Neuron (in vitro differentiated cells): ENCODE measurements around the gene TMEM45A.
"Not testable (repeated sequence)": the region's sequence is repeated elsewhere in the genome, so short reads cannot be mapped to it uniquely, and the experiment has no call there.

Source experiments
- H2AFZ ChIP-seq: one replicate; pipeline ENCODE4 v1.6.1; 2013; ENCODE audit warnings: low read depth, mild to moderate bottlenecking, inconsistent platforms, low read length, moderate library complexity
- H3K27me3 ChIP-seq: one replicate; pipeline ENCODE4 v1.6.1; 2013; ENCODE audit warnings: low read length; ENCODE audit not compliant: insufficient read depth
- H3K36me3 ChIP-seq: one replicate; pipeline ENCODE4 v1.6.1; 2013; ENCODE audit warnings: low read length; ENCODE audit not compliant: insufficient read depth
- H3K4me1 ChIP-seq: one replicate; pipeline ENCODE4 v1.6.1; 2013; ENCODE audit warnings: low read length; ENCODE audit not compliant: insufficient read depth
- H3K4me3 ChIP-seq: 2 replicates; pipeline ENCODE4 v1.5.1; 2013; ENCODE audit warnings: mild to moderate bottlenecking, low read length, moderate library complexity
- H3K9me3 ChIP-seq: one replicate; pipeline ENCODE4 v1.6.1; 2013; ENCODE audit warnings: low read length

TMEM45A gene

DNA sequence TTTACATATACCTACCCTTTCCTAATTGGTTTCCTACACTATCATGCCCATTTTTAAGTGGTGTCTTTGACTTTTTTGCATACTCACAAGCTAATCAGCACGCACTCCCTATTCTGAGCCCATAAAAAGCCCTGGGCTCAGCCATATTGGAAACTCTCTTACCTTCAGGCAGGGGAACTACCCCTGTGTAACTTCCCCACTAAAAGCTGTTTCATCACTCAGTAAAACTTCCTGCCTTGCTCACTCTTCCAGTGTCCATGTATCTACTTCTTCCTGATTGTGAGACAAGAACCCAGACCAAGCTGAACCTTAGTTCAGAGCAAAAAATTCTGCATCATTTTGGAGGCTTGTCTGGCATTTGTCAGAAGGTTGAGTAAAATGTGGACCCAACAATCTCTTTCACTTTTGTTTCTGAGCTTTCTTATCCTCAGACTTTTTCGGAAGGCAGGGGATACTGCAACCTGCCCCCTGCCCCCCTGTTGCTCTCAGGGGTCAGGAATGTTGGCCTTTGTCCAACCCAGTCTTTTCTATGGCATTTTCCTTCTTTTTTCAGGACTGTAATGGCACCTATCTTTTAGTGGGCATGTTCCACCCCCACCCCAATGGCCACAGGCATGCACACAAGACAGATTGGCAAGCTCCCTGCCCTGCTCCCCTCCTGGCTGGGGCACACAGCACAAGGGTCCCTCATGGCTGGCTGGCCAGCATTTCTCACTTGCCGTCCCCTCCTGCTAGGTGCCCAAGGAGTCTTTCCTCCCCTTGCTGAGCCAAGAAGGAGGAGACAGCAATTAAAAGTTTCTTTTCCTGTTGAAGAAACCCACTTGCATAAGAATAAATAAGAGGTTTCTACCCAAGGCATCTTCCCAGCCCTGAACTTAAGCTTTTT, 26.3 kb upstream of the TMEM45A start:
- no peaks in the 10 kb centered on the region for H3K4me1 ChIP-seq
- no peaks in the 10 kb centered on the region for H3K9me3 ChIP-seq
- H3K27me3 ChIP-seq = no peaks in the 10 kb centered on the region
- H2AFZ ChIP-seq = no peak overlapping the region
- no peak overlapping the region for H3K4me3 ChIP-seq
- H3K36me3 ChIP-seq = no peaks in the 10 kb centered on the region

DNA sequence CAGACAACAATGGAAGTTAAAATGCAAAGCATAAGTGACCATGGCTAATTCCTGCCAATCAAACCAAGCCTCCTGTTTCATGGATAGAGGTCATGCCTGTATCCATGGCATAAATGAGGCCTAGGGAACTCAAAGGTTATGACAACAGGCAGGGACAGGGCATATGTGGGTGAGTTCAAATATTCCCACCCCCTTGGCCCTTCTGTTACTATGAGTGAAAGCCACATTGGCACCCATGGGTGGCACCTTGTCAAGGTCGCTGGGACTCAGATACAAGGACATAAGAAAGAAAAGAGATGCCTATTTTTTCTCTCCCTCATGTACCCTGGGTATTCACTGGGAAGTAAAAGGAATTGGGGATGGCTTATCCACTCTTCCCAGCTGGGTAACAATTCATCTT, 25.3 kb upstream of the TMEM45A start:
- no peaks in the 10 kb centered on the region for H3K27me3 ChIP-seq
- no peaks in the 10 kb centered on the region for H3K4me1 ChIP-seq
- H3K4me3 ChIP-seq = no peak overlapping the region
- H3K36me3 ChIP-seq = no peaks in the 10 kb centered on the region
- H2AFZ ChIP-seq = no peak overlapping the region
- no peaks in the 10 kb centered on the region for H3K9me3 ChIP-seq

DNA sequence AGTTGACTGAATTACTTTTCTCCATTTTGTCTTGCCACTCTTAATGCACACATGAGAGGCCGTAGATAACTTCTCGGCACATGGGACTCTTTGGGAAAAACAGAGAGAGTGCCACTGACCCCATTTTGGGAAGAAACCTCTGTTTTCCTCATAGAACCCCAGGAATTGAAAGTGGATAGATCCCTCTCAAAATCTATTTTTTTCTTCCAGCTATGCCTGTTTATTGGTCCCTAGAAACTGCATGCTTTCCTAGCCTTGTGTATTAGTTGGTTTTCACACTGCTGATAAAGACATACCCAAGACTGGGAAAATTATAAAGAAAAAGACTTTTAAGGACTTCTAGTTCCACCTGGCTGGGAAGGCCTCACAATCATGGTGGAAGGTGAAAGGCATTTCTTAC, 23.7 kb upstream of the TMEM45A start:
- Histone ChIP-seq H2AFZ (no peak overlapping the region), H3K9me3 (no peaks in the 10 kb centered on the region)

DNA sequence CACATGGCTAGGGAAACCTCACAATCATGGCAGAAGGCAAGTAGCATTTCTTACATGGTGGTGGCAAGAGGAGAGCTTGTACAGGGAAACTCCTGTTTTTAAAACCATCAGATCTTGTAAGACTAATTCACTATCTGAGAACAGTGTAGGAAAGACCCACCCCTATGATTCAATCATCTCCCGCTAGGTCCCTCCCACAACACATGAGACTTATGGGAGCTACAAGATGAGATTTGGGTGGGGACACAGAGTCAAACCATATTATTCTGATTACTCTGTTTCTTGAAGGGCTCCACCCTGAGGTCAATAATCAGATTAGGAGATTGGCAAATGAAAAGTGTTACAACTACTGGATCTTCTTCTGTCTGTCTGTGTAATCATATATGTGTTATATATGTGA, 21.5 kb upstream of the TMEM45A start:
- Histone ChIP-seq H3K4me1 (no peaks in the 10 kb centered on the region), H3K4me3 (no peak overlapping the region), H3K36me3 (no peaks in the 10 kb centered on the region), H2AFZ (no peak overlapping the region), H3K27me3 (no peaks in the 10 kb centered on the region), H3K9me3 (no peaks in the 10 kb centered on the region)

More for the DNA sequence above, 23.7 kb upstream of the TMEM45A start:
- H3K4me1 ChIP-seq = no peaks in the 10 kb centered on the region
- H3K36me3 ChIP-seq = no peaks in the 10 kb centered on the region
- H3K27me3 ChIP-seq = no peaks in the 10 kb centered on the region
- H3K4me3 ChIP-seq = no peak overlapping the region

- H3K4me3 ChIP-seq = no peak overlapping the region
- H3K4me1 ChIP-seq = no peaks in the 10 kb centered on the region
- H3K9me3 ChIP-seq = no peaks in the 10 kb centered on the region
- no peaks in the 10 kb centered on the region for H3K36me3 ChIP-seq
- no peak overlapping the region for H2AFZ ChIP-seq
- no peaks in the 10 kb centered on the region for H3K27me3 ChIP-seq
These were observed 21.0 kb upstream of the TMEM45A start for GRCh38 chr3:100471444-100471843.

GRCh38 chr3:100477851-100478360, 14.5 kb upstream of the TMEM45A start:
- not testable (repeated sequence) for H2AFZ ChIP-seq, H3K4me1 ChIP-seq, H3K4me3 ChIP-seq, H3K27me3 ChIP-seq, H3K36me3 ChIP-seq, H3K9me3 ChIP-seq

GRCh38 chr3:100478521-100478920, 13.9 kb upstream of the TMEM45A start:
- not testable (repeated sequence) for H3K9me3 ChIP-seq, H2AFZ ChIP-seq, H3K4me1 ChIP-seq, H3K4me3 ChIP-seq, H3K36me3 ChIP-seq, H3K27me3 ChIP-seq

- H3K27me3 ChIP-seq = no peaks in the 10 kb centered on the region
- H3K36me3 ChIP-seq = no peaks in the 10 kb centered on the region
- H2AFZ ChIP-seq = no peak overlapping the region
- no peak overlapping the region for H3K4me3 ChIP-seq
- H3K4me1 ChIP-seq = no peaks in the 10 kb centered on the region
- no peaks in the 10 kb centered on the region for H3K9me3 ChIP-seq
These were observed 12.3 kb upstream of the TMEM45A start for GRCh38 chr3:100480081-100480480.

GRCh38 chr3:100482176-100482575, 10.2 kb upstream of the TMEM45A start:
- Histone ChIP-seq H3K36me3 (no peaks in the 10 kb centered on the region), H3K4me3 (no peak overlapping the region), H2AFZ (no peak overlapping the region), H3K9me3 (no peaks in the 10 kb centered on the region), H3K4me1 (no peaks in the 10 kb centered on the region), H3K27me3 (no peaks in the 10 kb centered on the region)

DNA sequence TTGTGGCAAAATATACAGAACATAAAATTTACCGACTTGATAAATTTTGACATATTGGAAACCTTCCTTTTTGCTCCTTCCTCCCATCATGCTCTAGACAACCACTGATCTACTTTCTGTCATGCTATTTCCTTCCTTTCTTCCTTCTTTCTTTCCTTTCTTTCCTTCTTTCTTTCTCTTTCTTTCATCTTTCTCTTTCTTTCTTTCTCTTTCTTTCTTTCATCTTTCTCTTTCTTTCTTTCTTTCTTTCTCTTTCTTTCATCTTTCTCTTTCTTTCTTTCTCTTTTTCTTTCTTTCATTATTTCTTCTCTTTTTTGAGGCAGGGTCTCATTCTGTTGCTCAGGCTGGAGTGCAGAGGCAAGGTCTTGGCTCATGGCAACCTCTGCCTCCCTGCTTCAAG, 8.9 kb upstream of the TMEM45A start:
- Histone ChIP-seq H3K27me3 (no peaks in the 10 kb centered on the region), H3K4me1 (no peaks in the 10 kb centered on the region), H3K4me3 (no peak overlapping the region), H3K36me3 (no peaks in the 10 kb centered on the region), H3K9me3 (no peaks in the 10 kb centered on the region), H2AFZ (no peak overlapping the region)

DNA sequence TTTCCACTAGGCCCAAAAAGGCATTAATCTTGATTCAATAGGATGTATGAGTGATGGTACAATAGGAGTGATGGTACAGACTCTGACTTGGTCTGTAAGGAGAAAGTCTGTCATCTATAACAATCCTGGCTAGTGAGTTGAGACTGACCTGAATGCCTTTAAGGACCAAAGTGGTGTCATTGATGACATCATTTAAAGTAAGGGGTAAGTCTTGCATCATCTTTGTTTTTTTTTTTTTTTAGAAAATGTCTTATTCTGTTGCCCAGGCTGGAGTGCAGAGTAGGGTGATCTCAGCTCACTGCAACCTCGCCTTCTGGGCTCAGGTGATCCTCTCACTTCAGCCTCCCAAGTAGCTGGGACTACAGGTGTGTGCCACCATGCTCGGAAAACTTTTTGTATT, 5.6 kb upstream of the TMEM45A start:
- no peaks in the 10 kb centered on the region for H3K27me3 ChIP-seq
- H3K36me3 ChIP-seq = no peaks in the 10 kb centered on the region
- no peak overlapping the region for H2AFZ ChIP-seq
- peaks cover 3% of the 10 kb centered on the region for H3K4me1 ChIP-seq
- no peaks in the 10 kb centered on the region for H3K9me3 ChIP-seq
- no peak overlapping the region for H3K4me3 ChIP-seq

GRCh38 chr3:100489118-100489517, 3.3 kb upstream of the TMEM45A start:
- Histone ChIP-seq H3K4me3 (no peak overlapping the region), H3K27me3 (no peaks in the 10 kb centered on the region), H3K4me1 (peaks cover 4% of the 10 kb centered on the region), H3K36me3 (no peaks in the 10 kb centered on the region), H2AFZ (no peak overlapping the region), H3K9me3 (no peaks in the 10 kb centered on the region)

DNA sequence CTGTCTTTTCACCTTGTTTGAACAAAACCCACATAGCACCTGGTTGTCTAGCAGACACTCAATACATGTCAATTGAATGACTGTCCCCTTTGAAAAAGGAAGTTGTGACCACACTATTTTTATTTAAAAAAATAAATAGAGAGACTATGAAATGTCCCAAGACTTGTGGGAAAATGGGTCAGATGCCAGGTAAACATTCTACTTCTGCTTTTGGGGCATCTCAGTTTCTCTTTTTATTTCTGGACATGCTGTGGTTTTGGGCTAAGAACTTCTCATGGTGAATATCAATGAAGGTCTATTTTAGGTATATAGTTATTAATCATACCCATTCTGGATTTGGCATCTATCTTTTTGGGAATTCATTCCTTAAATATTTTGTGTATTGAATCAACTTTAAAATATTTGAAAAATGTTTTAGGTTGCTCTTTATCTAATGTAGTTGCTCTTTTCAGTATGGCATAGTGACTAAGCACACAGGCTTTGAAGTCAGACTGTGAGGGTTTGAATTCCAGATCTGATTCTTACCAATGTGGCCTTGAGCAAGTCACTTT, 4.4 kb downstream of the TMEM45A start:
- no peaks in the 10 kb centered on the region for H3K27me3 ChIP-seq
- no peaks in the 10 kb centered on the region for H3K9me3 ChIP-seq
- peaks cover 1% of the 10 kb centered on the region for H3K4me1 ChIP-seq
- H2AFZ ChIP-seq = no peak overlapping the region
- H3K4me3 ChIP-seq = no peak overlapping the region
- H3K36me3 ChIP-seq = no peaks in the 10 kb centered on the region
